Testis (tissue), 3 donors: ENCODE results near the gene PRR33. TPM values are rescaled to one million over a fixed set of nuclear protein-coding genes. Genes with fewer than 3 reads are reported as not detected.

Experiments
- DNase-seq: peaks from one replicate; pipeline ENCODE4 v3.0.0-alpha.2; 2019
- H3K27ac ChIP-seq, 2 donors: fragments of 200-600 bp; sonication (generic); one replicate each; pipeline ENCODE4 v1.5.1; 2019
- H3K27me3 ChIP-seq: fragments of 200-600 bp; sonication (generic); one replicate; pipeline ENCODE4 v1.5.1; 2019
- H3K36me3 ChIP-seq: fragments of 200-600 bp; sonication (generic); one replicate; pipeline ENCODE4 v1.5.1; 2017; ENCODE audit warnings: low read depth; ENCODE audit errors: missing control alignments
- H3K4me1 ChIP-seq: fragments of 200-600 bp; sonication (generic); one replicate; pipeline ENCODE4 v1.5.1; 2019
- H3K4me3 ChIP-seq, 2 donors: fragments of 200-600 bp; sonication (generic); one replicate each; pipeline ENCODE4 v1.5.1; 2017 to 2019
- H3K9me3 ChIP-seq: fragments of 200-600 bp; sonication (generic); one replicate; pipeline ENCODE4 v1.5.1; 2017
- CTCF ChIP-seq, 3 experiments: fragments of 450-650 bp in 2 of 3; fragments of 200-600 bp in 1 of 3; sonication (generic) in 1 of 3; IDR thresholded peaks; one replicate each; pipeline ENCODE4 v1.5.1; 2016 to 2019; ENCODE audit warnings: antibody characterized with exemption in 3 of 3, mild to moderate bottlenecking in 2 of 3, moderate library complexity in 1 of 3
- POLR2A ChIP-seq: fragments of 450-650 bp; IDR thresholded peaks from one replicate; pipeline ENCODE4 v1.6.1; 2017; ENCODE audit warnings: antibody characterized with exemption, mild to moderate bottlenecking, moderate library complexity
- WGBS, 2 donors: methylation state at CpG; one replicate each; pipeline ENCODE4 v1.1.5; 2018; 5-methylcytosine and 5-hydroxymethylcytosine counted together
- intact Hi-C: fragments of 100-400 bp; cut with DNase I; formaldehyde crosslinking; loops from one replicate; pipeline ENCODE4 v1.15.1; 2023; ENCODE audit warnings: low total_unique reads
- polyA plus RNA-seq: library from polyadenylated mRNA; stranded (reverse); fragments of 350-450 nt; fragmentation: Illumina TruSeq; extraction: RNeasy Lipid Tissue Mini Kit (QIAGEN cat#74804); gene quantifications from one replicate; pipeline ENCODE4 v1.2.3, GENCODE V29; 2014; ENCODE audit warnings: low read depth, low replicate concordance; ENCODE audit not compliant: insufficient read depth
- total RNA-seq, 2 donors: library from RNA; depleted of rRNA; stranded (reverse); fragments of >200 nt; gene quantifications; one replicate each; pipeline ENCODE4 v1.2.3, GENCODE V29; 2016

Gene PRR33
- total and polyA plus RNA-seq, 3 donors from 2014 or later: 0.06 TPM; not detected in 2

DNA sequence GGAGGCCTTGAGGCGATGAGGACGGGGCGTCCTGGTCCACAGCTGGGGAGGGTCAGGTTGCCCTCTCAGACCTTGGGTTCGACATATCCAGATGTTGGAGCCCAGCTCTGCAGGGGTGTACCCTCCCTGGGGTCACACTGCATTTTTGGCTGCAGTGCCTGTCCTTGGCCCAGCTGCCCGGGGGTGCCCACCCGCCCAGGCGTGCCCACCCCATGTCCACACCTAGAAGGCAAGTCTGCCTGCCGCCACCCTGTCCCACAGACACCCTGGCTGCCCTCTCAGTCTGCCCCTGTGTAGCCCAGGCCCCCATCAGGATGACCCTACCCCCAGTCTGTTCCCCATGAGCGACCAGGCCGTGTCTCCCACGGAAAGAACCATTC, 35.8 kb downstream of the PRR33 start:
- no peak overlapping the region for H3K4me3 ChIP-seq
- no peak overlapping the region for H3K27ac ChIP-seq
- no peaks in the 10 kb centered on the region for H3K4me1 ChIP-seq
- TF ChIP-seq CTCF (IDR thresholded peaks at IDR 0.05): no peak
- TF ChIP-seq POLR2A: no peak
- H3K27me3 ChIP-seq: no peaks in the 10 kb centered on the region
- intact Hi-C loops: no loop called here
- 87 to 92% methylated on average over 3 to 11 of the region's 11 CpGs for WGBS, 2 donors
- no peaks in the 10 kb centered on the region for H3K9me3 ChIP-seq
- H3K36me3 ChIP-seq: no peaks in the 10 kb centered on the region
- DNase-seq: no peak

GRCh38 chr11:1854949-1855885, 36.5 kb downstream of the PRR33 start:
- 91% methylated on average over 17 to 24 of the region's 26 CpGs for WGBS, 2 donors
- Histone ChIP-seq H3K4me1 (no peaks in the 10 kb centered on the region), H3K4me3 (no peak overlapping the region), H3K27ac (no peak overlapping the region), H3K27me3 (no peaks in the 10 kb centered on the region), H3K36me3 (no peaks in the 10 kb centered on the region), H3K9me3 (no peaks in the 10 kb centered on the region)
- no peak for TF ChIP-seq CTCF (IDR thresholded peaks at IDR 0.05)
- no peak for TF ChIP-seq POLR2A
- intact Hi-C loops: no loop called here
- no peak for DNase-seq

GRCh38 chr11:1854132-1854948, 37.4 kb downstream of the PRR33 start:
- Histone ChIP-seq H3K27me3 (no peaks in the 10 kb centered on the region), H3K27ac (no peak overlapping the region), H3K36me3 (no peaks in the 10 kb centered on the region), H3K4me3 (no peak overlapping the region), H3K9me3 (no peaks in the 10 kb centered on the region), H3K4me1 (no peaks in the 10 kb centered on the region)
- DNase-seq: no peak
- intact Hi-C loops: no loop called here
- 72 to 89% methylated on average over 15 to 27 of the region's 27 CpGs for WGBS, 2 donors
- TF ChIP-seq CTCF (IDR thresholded peaks at IDR 0.05) (no peak), POLR2A (no peak)

DNA sequence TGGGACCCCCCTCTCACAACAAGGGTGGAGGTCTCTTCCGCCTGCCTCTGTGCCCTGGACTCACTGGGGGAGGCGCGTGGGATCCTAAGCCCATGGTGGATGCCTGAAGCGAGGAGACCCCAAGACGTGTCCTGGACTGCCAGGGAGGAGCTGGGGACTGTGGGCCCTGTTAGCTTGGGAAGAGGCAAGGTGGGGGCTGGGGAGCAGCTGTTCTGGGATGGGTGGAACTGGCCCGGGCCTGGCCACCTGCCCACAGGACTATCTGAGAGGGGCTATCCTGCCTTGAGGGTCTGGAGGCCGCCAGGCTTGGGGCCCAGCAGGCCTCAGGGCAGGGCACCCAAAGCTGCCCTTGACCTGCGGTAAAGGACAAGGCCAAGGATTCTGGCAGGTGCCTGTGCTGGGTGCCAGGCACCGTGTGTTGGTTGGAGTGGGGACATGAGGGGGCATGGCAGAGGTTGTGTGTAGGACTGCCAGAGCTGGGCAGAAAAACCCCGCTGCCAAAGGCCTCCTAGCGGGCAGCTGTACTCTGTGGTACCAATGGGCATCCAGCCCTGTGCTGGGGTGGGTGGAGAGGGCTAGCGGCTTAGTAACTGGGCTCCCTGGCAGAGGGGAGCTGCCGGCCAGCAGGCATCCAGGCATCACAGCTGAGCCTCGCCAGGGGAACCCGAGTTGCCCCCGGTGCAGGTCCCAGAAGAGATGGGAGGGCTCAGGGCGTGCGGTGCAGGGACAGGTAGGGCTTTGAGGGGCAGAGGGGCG, 38.1 kb downstream of the PRR33 start:
- H3K27me3 ChIP-seq: no peaks in the 10 kb centered on the region
- no peak overlapping the region for H3K4me3 ChIP-seq
- DNase-seq: no peak
- WGBS, 2 donors: 89 to 93% methylated on average over 15 to 16 of the region's 19 CpGs
- H3K4me1 ChIP-seq: peaks cover 3% of the 10 kb centered on the region
- H3K36me3 ChIP-seq: no peaks in the 10 kb centered on the region
- TF ChIP-seq CTCF (IDR thresholded peaks at IDR 0.05): no peak
- no peak for TF ChIP-seq POLR2A
- H3K27ac ChIP-seq: no peak overlapping the region
- intact Hi-C loops: no loop called here
- H3K9me3 ChIP-seq: no peaks in the 10 kb centered on the region
